Panc1 (cell line): Measurements from ENCODE around the gene VRK3.

Experiments used
- CTCF ChIP-seq: fragments of 450-650 bp; IDR thresholded peaks from 2 replicates; pipeline ENCODE4 v1.5.1; 2017; ENCODE audit warnings: mild to moderate bottlenecking
- REST ChIP-seq, 2 experiments: IDR thresholded peaks; 2 replicates each; pipeline ENCODE4 v1.6.1; 2011 to 2012; ENCODE audit warnings: low read depth in 2 of 2, control low read depth in 1 of 2, low read length in 1 of 2, mild to moderate bottlenecking in 1 of 2, moderate library complexity in 1 of 2; ENCODE audit not compliant: insufficient read depth in 1 of 2

GRCh38 chr19:50036908-50037307 lies 11.7 kb upstream of the VRK3 start:
- no peak for TF ChIP-seq CTCF
- no peak for TF ChIP-seq REST (IDR thresholded peaks at IDR 0.05; ENCODE audit: insufficient read depth in 1 of 2, low read depth in 2 of 2, low read length in 1 of 2)
